Measurements from ENCODE around the gene AFG1L.
"Not testable (repeated sequence)": the region's sequence is repeated elsewhere in the genome, so short reads cannot be mapped to it uniquely, and the experiment has no call there.

Gene AFG1L

GRCh38 chr6:108294727-108295625, at the start of gene AFG1L:
Gene AFG1L (plus strand): TSS chr6:108295054. CDS start chr6:108295080, 26 bp downstream.
- DNase-seq (ENCODE audit: low read depth in 3 of 3) = peak; percentile 70 to 87 (median 74)

GRCh38 chr6:108245095-108245494, 49.8 kb upstream of the AFG1L start:
- not testable (repeated sequence) for DNase-seq (ENCODE audit: low read depth in 3 of 3)

GRCh38 chr6:108247965-108248536, 46.8 kb upstream of the AFG1L start:
- no peak for DNase-seq (ENCODE audit: low read depth in 3 of 3)

- no peak for DNase-seq (ENCODE audit: low read depth in 3 of 3)
These were observed 44.5 kb upstream of the AFG1L start for GRCh38 chr6:108250240-108250866.

- no peak for DNase-seq (ENCODE audit: low read depth in 3 of 3)
These were observed 43.6 kb upstream of the AFG1L start for GRCh38 chr6:108251252-108251651.

- no peak for DNase-seq (ENCODE audit: low read depth in 3 of 3)
These were observed 42.8 kb upstream of the AFG1L start for GRCh38 chr6:108252055-108252454.

GRCh38 chr6:108253241-108253640, 41.6 kb upstream of the AFG1L start:
- DNase-seq (ENCODE audit: low read depth in 3 of 3) = no peak

- DNase-seq (ENCODE audit: low read depth in 3 of 3) = no peak
These were observed 40.1 kb upstream of the AFG1L start for GRCh38 chr6:108254433-108255410.

GRCh38 chr6:108260126-108260808, 34.6 kb upstream of the AFG1L start:
- peak in 1 of 3 experiments; percentile 20 for DNase-seq (ENCODE audit: low read depth in 3 of 3)

GRCh38 chr6:108260809-108261569, 33.9 kb upstream of the AFG1L start, which contains the start of gene SNX3:
Gene SNX3 (minus strand): TSS chr6:108261040. CDS start chr6:108260921, 119 bp downstream.
- DNase-seq (ENCODE audit: low read depth in 3 of 3) = peak; percentile 74 to 90 (median 75)

- DNase-seq (ENCODE audit: low read depth in 3 of 3) = no peak
These were observed 31.5 kb upstream of the AFG1L start for GRCh38 chr6:108263371-108263770.

- DNase-seq (ENCODE audit: low read depth in 3 of 3) = no peak
These were observed 26.0 kb upstream of the AFG1L start for GRCh38 chr6:108268845-108269244.

- DNase-seq (ENCODE audit: low read depth in 3 of 3) = not testable (repeated sequence)
These were observed 24.9 kb upstream of the AFG1L start for GRCh38 chr6:108269955-108270354.

- no peak for DNase-seq (ENCODE audit: low read depth in 3 of 3)
These were observed 20.3 kb upstream of the AFG1L start for GRCh38 chr6:108274546-108274945.

- DNase-seq (ENCODE audit: low read depth in 3 of 3) = no peak
These were observed 18.9 kb upstream of the AFG1L start for GRCh38 chr6:108275976-108276375.

- no peak for DNase-seq (ENCODE audit: low read depth in 3 of 3)
These were observed 17.6 kb upstream of the AFG1L start for GRCh38 chr6:108277295-108277694.

- DNase-seq (ENCODE audit: low read depth in 3 of 3) = no peak
These were observed 17.0 kb upstream of the AFG1L start for GRCh38 chr6:108277831-108278230.

- no peak for DNase-seq (ENCODE audit: low read depth in 3 of 3)
These were observed 9.5 kb upstream of the AFG1L start for GRCh38 chr6:108285381-108285780.

- no peak for DNase-seq (ENCODE audit: low read depth in 3 of 3)
These were observed 8.5 kb upstream of the AFG1L start for GRCh38 chr6:108286366-108286765.

- no peak for DNase-seq (ENCODE audit: low read depth in 3 of 3)
These were observed 7.5 kb upstream of the AFG1L start for GRCh38 chr6:108287373-108287772.

Data from stimulated activated CD4-positive, alpha-beta T cell treated with anti-CD3 and anti-CD28 coated beads, TNF-alpha, amount 100 ng/mL, for 24 hours (primary cell).